ENCODE results near the gene IGFBPL1.

- no peak for TF ChIP-seq CTCF (IDR thresholded peaks at IDR 0.05)
- no peak for TF ChIP-seq POLR2A (IDR thresholded peaks at IDR 0.05)
These were observed 48.1 kb downstream of the IGFBPL1 start for GRCh38 chr9:38376021-38376670.

Measured in stomach (tissue), 4 donors.